HepG2 (cell line): ENCODE results near the gene ASB8. TPM values are rescaled to one million over a fixed set of nuclear protein-coding genes. Genes with fewer than 3 reads are reported as not detected.

Source experiments
- ATAC-seq: fragments of 200-7000 bp; cut with Tn5 transposase; 3 replicates; pipeline ENCODE4 v1.9.1; 2020; ENCODE audit warnings: mild to moderate bottlenecking, moderate library complexity
- BruUV-seq: library from RNA; stranded (reverse); fragments of 400-500 nt; replicated peaks from 2 replicates; lab custom pipeline; 2021; lab: Mats Ljungman, UMichigan
- CTCF ChIA-PET: fragments of 300-600 bp; formaldehyde crosslinking; extraction: SDS; loops from one replicate; lab custom pipeline; 2021; ENCODE audit warnings: low total read pairs, inconsistent platforms, low intra/inter-chr PET ratio; lab: Yijun Ruan, JAX
- POLR2A ChIA-PET: fragments of 350-600 bp; sonication (Branson Sonifier 250); formaldehyde crosslinking; loops from one replicate; lab custom pipeline; 2020; ENCODE audit warnings: antibody characterized with exemption, inconsistent platforms; lab: Yijun Ruan, JAX
- DNase-seq: peaks from one replicate; pipeline ENCODE4 v3.0.0-alpha.2; 2015; ENCODE audit warnings: low spot score
- FAIRE-seq: peaks from 3 replicates; lab custom pipeline; 2011; peaks lifted over from hg19 to GRCh38; lab: Jason Lieb, UNC
- H2AFZ ChIP-seq: one replicate; pipeline ENCODE4 v1.6.1; 2011; ENCODE audit warnings: low read length, inconsistent platforms
- H3K27ac ChIP-seq: fragments of 300-600 bp; 3 replicates; pipeline ENCODE4 v1.8.0; 2011; ENCODE audit warnings: mixed run types, mild to moderate bottlenecking, mixed read lengths, low read length, inconsistent platforms; ENCODE audit not compliant: insufficient read depth; ENCODE audit errors: extremely low read length
- H3K27me3 ChIP-seq, 2 experiments: fragments of 200-600 bp in 1 of 2; 2 replicates in 1 of 2; 3 replicates in 1 of 2; pipeline versions ENCODE4 v1.6.0 to v1.8.0; 2011; ENCODE audit warnings: low read length in 2 of 2, mild to moderate bottlenecking in 2 of 2, moderate library complexity in 2 of 2, inconsistent platforms in 1 of 2; ENCODE audit not compliant: insufficient read depth in 2 of 2, control insufficient read depth in 1 of 2
- H3K36me3 ChIP-seq, 2 experiments: fragments of 200-600 bp in 1 of 2; replicated peaks in 1 of 2; 2 replicates in 1 of 2; 3 replicates in 1 of 2; pipeline versions ENCODE4 v1.5.1 to v1.8.0; 2011; ENCODE audit warnings: low read length in 2 of 2, inconsistent platforms in 1 of 2; ENCODE audit not compliant: insufficient read depth in 2 of 2, control insufficient read depth in 1 of 2
- H3K4me1 ChIP-seq: 2 replicates; pipeline ENCODE4 v1.5.1; 2012; ENCODE audit warnings: low read length, inconsistent platforms; ENCODE audit not compliant: insufficient read depth
- H3K4me2 ChIP-seq: 2 replicates; pipeline ENCODE4 v1.6.0; 2011; ENCODE audit warnings: low read depth, low read length, inconsistent platforms
- H3K4me3 ChIP-seq, 3 experiments: fragments of 200-600 bp in 1 of 3; sonication (generic), shearing (Covaris generic) in 1 of 3; replicated peaks in 1 of 3; 2 replicates each; pipeline ENCODE4 v1.5.1; 2011 to 2016; ENCODE audit warnings: low read length in 3 of 3, inconsistent platforms in 2 of 3, low read depth in 2 of 3, mild to moderate bottlenecking in 2 of 3, control low read depth in 1 of 3, mixed read lengths in 1 of 3; ENCODE audit not compliant: insufficient read depth in 1 of 3
- H3K79me2 ChIP-seq: one replicate; pipeline ENCODE4 v1.6.1; 2011; ENCODE audit warnings: low read length, inconsistent platforms; ENCODE audit not compliant: insufficient read depth
- H3K9ac ChIP-seq: 2 replicates; pipeline ENCODE4 v1.6.0; 2011; ENCODE audit warnings: mild to moderate bottlenecking, low read depth, low read length, inconsistent platforms; ENCODE audit not compliant: insufficient read depth
- H3K9me3 ChIP-seq: 2 replicates; pipeline ENCODE4 v1.5.1; 2012; ENCODE audit warnings: mild to moderate bottlenecking, low read length
- H4K20me1 ChIP-seq: 2 replicates; pipeline ENCODE4 v1.6.0; 2011; ENCODE audit warnings: inconsistent platforms, mild to moderate bottlenecking, low read length, moderate library complexity; ENCODE audit not compliant: insufficient read depth
- AGO2 ChIP-seq: fragments of 200-400 bp; formaldehyde crosslinking; optimal IDR thresholded peaks from 2 replicates; pipeline ENCODE3; 2017; ENCODE audit warnings: mild to moderate bottlenecking, low read depth, low read length, moderate library complexity
- DMAP1 ChIP-seq: IDR thresholded peaks from 2 replicates; pipeline ENCODE4 v1.6.1; 2016
- GATA4 ChIP-seq: sonication (generic); IDR thresholded peaks from 2 replicates; pipeline ENCODE4 v1.6.1; 2016; ENCODE audit warnings: antibody characterized with exemption, low read depth, borderline replicate concordance
- GFI1 ChIP-seq: sonication (generic); formaldehyde crosslinking; IDR thresholded peaks from 2 replicates; pipeline ENCODE4 v1.5.0; 2020; ENCODE audit warnings: missing genetic modification reagents, mild to moderate bottlenecking, borderline replicate concordance
- IRX3 ChIP-seq: sonication (generic); formaldehyde crosslinking; IDR thresholded peaks from 2 replicates; pipeline ENCODE4 v1.8.1; 2023; ENCODE audit warnings: mild to moderate bottlenecking, low read depth, missing genetic modification reagents, borderline replicate concordance
- KLF13 ChIP-seq: sonication (generic); formaldehyde crosslinking; IDR thresholded peaks from 2 replicates; pipeline ENCODE4 v1.4.0; 2020; ENCODE audit warnings: mild to moderate bottlenecking, missing genetic modification reagents
- LCORL ChIP-seq, 2 experiments: fragments of 450-650 bp in 1 of 2; sonication (generic) in 1 of 2; formaldehyde crosslinking in 1 of 2; IDR thresholded peaks; 2 replicates each; pipeline versions ENCODE4 v1.5.0 to v1.6.1; 2017 to 2020; ENCODE audit warnings: antibody characterized with exemption in 1 of 2, missing genetic modification reagents in 1 of 2
- MED13 ChIP-seq: sonication (generic); formaldehyde crosslinking; IDR thresholded peaks from 2 replicates; pipeline ENCODE4 v1.5.0; 2020; ENCODE audit warnings: missing genetic modification reagents
- NAIF1 ChIP-seq: sonication (generic); formaldehyde crosslinking; IDR thresholded peaks from 2 replicates; pipeline ENCODE4 v1.5.0; 2020; ENCODE audit warnings: mild to moderate bottlenecking, missing genetic modification reagents, borderline replicate concordance
- NFIB ChIP-seq: sonication (generic); formaldehyde crosslinking; IDR thresholded peaks from 2 replicates; pipeline ENCODE4 v1.9.0; 2021; ENCODE audit warnings: missing genetic modification reagents, mild to moderate bottlenecking, borderline replicate concordance
- PAWR ChIP-seq: sonication (generic); formaldehyde crosslinking; IDR thresholded peaks from 2 replicates; pipeline ENCODE4 v1.4.0; 2020; ENCODE audit warnings: missing genetic modification reagents, mild to moderate bottlenecking, borderline replicate concordance
- POGZ ChIP-seq: sonication (generic); formaldehyde crosslinking; IDR thresholded peaks from 2 replicates; pipeline ENCODE4 v1.4.0; 2020; ENCODE audit warnings: mild to moderate bottlenecking, missing genetic modification reagents
- RFXANK ChIP-seq: IDR thresholded peaks from 2 replicates; pipeline ENCODE4 v1.6.1; 2016
- RXRB ChIP-seq: IDR thresholded peaks from 2 replicates; pipeline ENCODE4 v1.6.1; 2016; ENCODE audit warnings: borderline replicate concordance, missing genetic modification reagents, missing compliant biosample characterization
- TAF1 ChIP-seq: sonication (generic); formaldehyde crosslinking; IDR thresholded peaks from 2 replicates; pipeline ENCODE4 v1.4.0; 2020; ENCODE audit warnings: missing genetic modification reagents
- ZFP82 ChIP-seq: sonication (generic); formaldehyde crosslinking; IDR thresholded peaks from 2 replicates; pipeline ENCODE4 v1.5.1; 2020; ENCODE audit warnings: mild to moderate bottlenecking, missing genetic modification reagents, borderline replicate concordance
- ZNF180 ChIP-seq: sonication (generic); formaldehyde crosslinking; IDR thresholded peaks from 2 replicates; pipeline ENCODE4 v1.4.0; 2020; ENCODE audit warnings: low read depth, missing genetic modification reagents, borderline replicate concordance
- ZNF225 ChIP-seq: sonication (generic); formaldehyde crosslinking; IDR thresholded peaks from 2 replicates; pipeline ENCODE4 v1.4.0; 2020; ENCODE audit warnings: mild to moderate bottlenecking, missing genetic modification reagents
- ZNF282 ChIP-seq: fragments of 450-650 bp; IDR thresholded peaks from 2 replicates; pipeline ENCODE4 v1.6.1; 2018; ENCODE audit not compliant: partially characterized antibody
- ZNF3 ChIP-seq: IDR thresholded peaks from 2 replicates; pipeline ENCODE4 v1.7.0; 2017; ENCODE audit warnings: inconsistent platforms
- ZNF773 ChIP-seq: sonication (generic); formaldehyde crosslinking; IDR thresholded peaks from 2 replicates; pipeline ENCODE4 v1.4.0; 2020; ENCODE audit warnings: missing genetic modification reagents, borderline replicate concordance
- ZNF790 ChIP-seq: sonication (generic); formaldehyde crosslinking; IDR thresholded peaks from 2 replicates; pipeline ENCODE4 v1.8.0; 2022; ENCODE audit warnings: missing genetic modification reagents, mild to moderate bottlenecking, borderline replicate concordance
- ZSCAN21 ChIP-seq: sonication (generic); formaldehyde crosslinking; IDR thresholded peaks from 2 replicates; pipeline ENCODE4 v1.8.0; 2022; ENCODE audit warnings: mild to moderate bottlenecking, missing genetic modification reagents, moderate library complexity, borderline replicate concordance
- WGBS: methylation state at CpG from one replicate; pipeline ENCODE4 v1.1.6; 2017; ENCODE audit warnings: low lambda C conversion rate; 5-methylcytosine and 5-hydroxymethylcytosine counted together
- in situ Hi-C: cut with HindIII; loops from 2 replicates; pipeline ENCODE4 v1.10.0; 2017; ENCODE audit warnings: low pct_unique_long_range_greater_than_20kb; ENCODE audit not compliant: extremely low pct_ligation_motif_present
- intact Hi-C: fragments of 100-400 bp; cut with micrococcal nuclease; formaldehyde crosslinking; loops from one replicate; pipeline ENCODE4 v1.10.0; 2022; ENCODE audit not compliant: unreplicated experiment
- polyA plus RNA-seq, 8 experiments: library from polyadenylated mRNA; depleted of rRNA in 3 of 8; stranded (reverse) in 7 of 8; unstranded in 1 of 8; fragments of >200 nt; fragmentation: Illumina TruSeq in 4 of 8; extraction: Trizol in 4 of 8; gene quantifications; 2 replicates each; pipeline versions ENCODE4 v1.2.1 to v1.2.3, GENCODE V29; 2011 to 2016; ENCODE audit warnings: low read depth in 4 of 8, missing spikeins in 1 of 8, mixed read lengths in 1 of 8; ENCODE audit not compliant: insufficient read depth in 1 of 8
- total RNA-seq, 5 experiments: library from RNA; depleted of rRNA; stranded (reverse); fragments of >200 nt; fragmentation: Illumina TruSeq; extraction: Trizol; gene quantifications; 2 replicates each; pipeline ENCODE4 v1.2.3, GENCODE V29; 2016; ENCODE audit warnings: low read depth in 1 of 5
- TF ChIP-seq, protein P1 (sequence below): sonication (generic); formaldehyde crosslinking; conservative IDR thresholded peaks from 2 replicates; pipeline ENCODE4 v1.8.0; 2022; ENCODE audit warnings: low read depth, missing genetic modification reagents

The ASB8 gene
- total and polyA plus RNA-seq, 2 of the 13 experiments (the other 11 are each of a cell fraction or from before 2014, with no cell fraction given), result 14.0 to 15.5 TPM

DNA sequence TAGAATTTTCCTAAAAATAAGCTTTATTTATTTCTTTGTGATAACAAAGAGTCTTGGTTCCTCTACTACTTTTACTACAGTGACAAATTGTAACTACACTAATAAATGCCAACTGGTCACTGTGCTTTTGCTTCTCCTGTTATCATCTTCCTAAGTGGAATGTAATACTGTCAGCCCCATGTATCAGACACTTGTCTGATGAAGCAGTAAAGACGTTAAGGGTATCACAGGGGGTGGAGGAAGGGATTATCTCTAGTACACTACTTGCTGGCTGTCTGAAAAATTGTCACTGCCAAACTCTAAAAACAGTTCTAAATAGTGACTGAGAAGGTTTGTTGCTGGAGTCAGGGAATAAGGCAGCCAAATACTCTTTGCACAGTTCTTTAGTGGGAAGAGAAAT is 11.3 kb downstream of the ASB8 start (continued):
- TF ChIP-seq ZNF180 (CRISPR knock-in tag) (no peak), GFI1 (CRISPR knock-in tag) (no peak), PAWR (CRISPR knock-in tag) (no peak), IRX3 (no peak), NFIB (CRISPR knock-in tag) (no peak), ZFP82 (no peak)

DNA sequence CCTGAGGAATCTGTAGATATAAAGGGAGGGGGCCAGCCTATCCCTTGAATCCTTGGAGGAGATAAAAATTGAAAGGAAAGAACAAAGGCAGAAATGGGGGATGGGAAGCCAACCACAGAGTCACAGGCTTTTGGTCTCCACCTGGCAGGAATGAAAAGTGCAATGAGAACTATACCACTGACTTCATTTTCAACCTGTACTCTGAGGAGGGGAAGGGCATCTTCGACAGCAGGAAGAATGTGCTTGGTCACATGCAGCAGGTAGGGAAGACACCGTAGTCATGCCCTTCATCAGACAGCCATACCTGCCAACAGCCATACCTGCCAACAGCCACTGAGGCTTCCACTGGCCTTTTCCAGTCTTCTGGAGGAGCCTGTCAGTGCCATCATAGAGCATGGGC is 13.4 kb downstream of the ASB8 start:
- Histone ChIP-seq H4K20me1 (no peaks in the 10 kb centered on the region), H3K36me3 (no peaks in the 10 kb centered on the region; a peak in 1 of 5 replicates), H3K4me2 (no peak overlapping the region), H3K9me3 (no peaks in the 10 kb centered on the region), H3K9ac (no peak overlapping the region), H3K79me2 (no peaks in the 10 kb centered on the region), H3K27ac (no peak overlapping the region), H3K27me3 (no peaks in the 10 kb centered on the region), H2AFZ (no peak overlapping the region), H3K4me1 (no peaks in the 10 kb centered on the region), H3K4me3 (no peak overlapping the region)
- DNase-seq (no peak), ATAC-seq (no peak), FAIRE-seq (no peak)
- ChIA-PET POLR2A (interaction anchor here (2.1 kb wide), 1 partner anchor 13 kb away, joined by 5 read pairs; the partner anchor contains the start of gene ASB8), CTCF (no interaction called here)
- intact Hi-C loops (no loop called here), in situ Hi-C loops (no loop called here)
- 100% methylated on average over 1 of the region's 2 CpGs for WGBS
- no TSS peak for BruUV-seq
- TF ChIP-seq AGO2 (no peak), ZNF3 (no peak), RFXANK (CRISPR knock-in tag) (no peak), POGZ (CRISPR knock-in tag) (no peak), ZNF790 (no peak), ZNF282 (no peak), DMAP1 (no peak), ZNF225 (CRISPR knock-in tag) (no peak), MED13 (CRISPR knock-in tag) (no peak), LCORL (IDR thresholded peaks at IDR 0.05) (no peak), LCORL (CRISPR knock-in tag; IDR thresholded peaks at IDR 0.05) (no peak), ZNF773 (no peak), ZSCAN21 (no peak), NAIF1 (CRISPR knock-in tag) (no peak), RXRB (CRISPR knock-in tag) (no peak), KLF13 (CRISPR knock-in tag) (no peak), TAF1 (CRISPR knock-in tag) (no peak), GATA4 (no peak)
- TF ChIP-seq, protein P1, sequence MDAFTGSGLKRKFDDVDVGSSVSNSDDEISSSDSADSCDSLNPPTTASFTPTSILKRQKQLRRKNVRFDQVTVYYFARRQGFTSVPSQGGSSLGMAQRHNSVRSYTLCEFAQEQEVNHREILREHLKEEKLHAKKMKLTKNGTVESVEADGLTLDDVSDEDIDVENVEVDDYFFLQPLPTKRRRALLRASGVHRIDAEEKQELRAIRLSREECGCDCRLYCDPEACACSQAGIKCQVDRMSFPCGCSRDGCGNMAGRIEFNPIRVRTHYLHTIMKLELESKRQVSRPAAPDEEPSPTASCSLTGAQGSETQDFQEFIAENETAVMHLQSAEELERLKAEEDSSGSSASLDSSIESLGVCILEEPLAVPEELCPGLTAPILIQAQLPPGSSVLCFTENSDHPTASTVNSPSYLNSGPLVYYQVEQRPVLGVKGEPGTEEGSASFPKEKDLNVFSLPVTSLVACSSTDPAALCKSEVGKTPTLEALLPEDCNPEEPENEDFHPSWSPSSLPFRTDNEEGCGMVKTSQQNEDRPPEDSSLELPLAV (CRISPR knock-in tag), result no peak
